HG03442 (cell line): ENCODE data around the gene LCE6A.

Experiments used
- ATAC-seq: cut with Tn5 transposase; IDR thresholded peaks from one replicate; pipeline ENCODE4 v1.9.1; 2021; ENCODE audit warnings: mild to moderate bottlenecking, moderate library complexity; ENCODE audit not compliant: unreplicated experiment

The LCE6A gene

GRCh38 chr1:152842556-152842955 lies at the start of gene LCE6A:
TSS of gene LCE6A (plus strand) at chr1:152842856. CDS start at chr1:152843521, 665 bp downstream.
- ATAC-seq, result no peak

- ATAC-seq, result no peak
Observed at GRCh38 chr1:152795686-152796085, 47.0 kb upstream of the LCE6A start.

- no peak for ATAC-seq
Observed at GRCh38 chr1:152796421-152796820, 46.2 kb upstream of the LCE6A start, which contains the start of gene LCE1D. TSS of gene LCE1D (plus strand) at chr1:152796721. CDS start at chr1:152797795, 1,074 bp downstream.

GRCh38 chr1:152801333-152801732 lies 41.3 kb upstream of the LCE6A start:
- ATAC-seq, result no peak

GRCh38 chr1:152806576-152806975 lies 36.1 kb upstream of the LCE6A start, which contains the start of gene LCE1C:
TSS of gene LCE1C (minus strand) at chr1:152806651. CDS start at chr1:152805478, 1,173 bp downstream.
- no peak for ATAC-seq

GRCh38 chr1:152811050-152811449 lies 31.6 kb upstream of the LCE6A start:
- no peak for ATAC-seq

- ATAC-seq, result no peak
Observed at GRCh38 chr1:152811671-152812070, 31.0 kb upstream of the LCE6A start, which contains the start of gene LCE1B. TSS of gene LCE1B (plus strand) at chr1:152811971. CDS start at chr1:152812447, 476 bp downstream.

GRCh38 chr1:152817309-152817708 lies 25.3 kb upstream of the LCE6A start:
- ATAC-seq, result no peak

- no peak for ATAC-seq
Observed at GRCh38 chr1:152823294-152823693, 19.4 kb upstream of the LCE6A start.

- no peak for ATAC-seq
Observed at GRCh38 chr1:152824964-152825363, 17.7 kb upstream of the LCE6A start.

- no peak for ATAC-seq
Observed at GRCh38 chr1:152827173-152827572, 15.5 kb upstream of the LCE6A start, which contains the start of gene LCE1A. TSS of gene LCE1A (plus strand) at chr1:152827473. CDS start at chr1:152827473, 0 bp downstream.

GRCh38 chr1:152836870-152837269 lies 5.8 kb upstream of the LCE6A start:
- ATAC-seq, result no peak

- ATAC-seq, result no peak
Observed at GRCh38 chr1:152855661-152856060, 13.0 kb downstream of the LCE6A start.

GRCh38 chr1:152858062-152858461 lies 15.4 kb downstream of the LCE6A start:
- no peak for ATAC-seq

GRCh38 chr1:152859696-152860095 lies 17.0 kb downstream of the LCE6A start, which contains the start of gene LCE7A:
TSS of gene LCE7A (plus strand) at chr1:152859996. CDS start at chr1:152860698, 702 bp downstream.
- ATAC-seq, result no peak

GRCh38 chr1:152860129-152860528 lies 17.5 kb downstream of the LCE6A start:
- ATAC-seq, result no peak

GRCh38 chr1:152861374-152861773 lies 18.7 kb downstream of the LCE6A start:
- ATAC-seq, result no peak

- ATAC-seq, result no peak
Observed at GRCh38 chr1:152864443-152864842, 21.8 kb downstream of the LCE6A start.

GRCh38 chr1:152866321-152866720 lies 23.7 kb downstream of the LCE6A start:
- ATAC-seq, result no peak

GRCh38 chr1:152869808-152870419 lies 27.3 kb downstream of the LCE6A start:
- ATAC-seq, result peak; percentile 55

GRCh38 chr1:152870831-152871730 lies 28.4 kb downstream of the LCE6A start:
- no peak for ATAC-seq

- ATAC-seq, result no peak
Observed at GRCh38 chr1:152871731-152872126, 29.1 kb downstream of the LCE6A start.
